Progenitor cell of endocrine pancreas (in vitro differentiated cells): Measurements from ENCODE around the gene GBF1. TPM values are rescaled to one million over a fixed set of nuclear protein-coding genes. Genes with fewer than 3 reads are reported as not detected.
"Not testable (repeated sequence)": the region's sequence is repeated elsewhere in the genome, so short reads cannot be mapped to it uniquely, and the experiment has no call there.

Experiments used
- DNase-seq: peaks from one replicate; pipeline ENCODE4 v3.0.0; 2021; ENCODE audit warnings: low spot score; ENCODE audit not compliant: unreplicated experiment
- H3K27ac Mint-ChIP-seq: 2 replicates; pipeline ENCODE4 v1.8.0; 2021; ENCODE audit warnings: mild to moderate bottlenecking, moderate library complexity, mixed read lengths
- H3K27me3 Mint-ChIP-seq: 2 replicates; pipeline ENCODE4 v1.8.0; 2021; ENCODE audit warnings: mixed read lengths
- H3K36me3 Mint-ChIP-seq: 2 replicates; pipeline ENCODE4 v1.8.0; 2022; ENCODE audit warnings: mixed read lengths; ENCODE audit not compliant: insufficient read depth
- H3K4me1 Mint-ChIP-seq: 2 replicates; pipeline ENCODE4 v1.8.0; 2021; ENCODE audit warnings: low read depth, mixed read lengths
- H3K4me3 Mint-ChIP-seq: 2 replicates; pipeline ENCODE4 v1.8.0; 2021; ENCODE audit warnings: low read depth, mild to moderate bottlenecking, moderate library complexity, mixed read lengths
- H3K9me3 Mint-ChIP-seq: 2 replicates; pipeline ENCODE4 v1.8.0; 2021; ENCODE audit warnings: low read depth, mixed read lengths
- CTCF ChIP-seq: fragments of 200-600 bp; sonication (generic); IDR thresholded peaks from one replicate; pipeline ENCODE4 v1.5.0; 2021; ENCODE audit warnings: antibody characterized with exemption, mild to moderate bottlenecking; ENCODE audit not compliant: unreplicated experiment
- total RNA-seq: library from RNA; stranded (reverse); gene quantifications from 2 replicates; pipeline ENCODE4 v1.2.1, GENCODE V29; 2021

GBF1 gene
- total RNA-seq, 1 donor from 2014 or later, result 54.6 TPM

- H3K27ac Mint-ChIP-seq, result no peak overlapping the region
- H3K36me3 Mint-ChIP-seq, result no peaks in the 10 kb centered on the region
- H3K4me1 Mint-ChIP-seq, result no peaks in the 10 kb centered on the region
- H3K27me3 Mint-ChIP-seq, result peaks cover 3% of the 10 kb centered on the region
- H3K9me3 Mint-ChIP-seq, result peaks cover 3% of the 10 kb centered on the region
- no peak for TF ChIP-seq CTCF
- DNase-seq, result no peak
- no peak overlapping the region for H3K4me3 Mint-ChIP-seq
These were observed 36.9 kb upstream of the GBF1 start for GRCh38 chr10:102208311-102209035.

GRCh38 chr10:102211615-102212299 lies 33.6 kb upstream of the GBF1 start:
- Mint-ChIP-seq H3K4me3 (no peak overlapping the region), H3K9me3 (no peaks in the 10 kb centered on the region), H3K36me3 (no peaks in the 10 kb centered on the region), H3K27me3 (peaks cover 5% of the 10 kb centered on the region), H3K4me1 (no peaks in the 10 kb centered on the region), H3K27ac (no peak overlapping the region)
- TF ChIP-seq CTCF, result no peak
- DNase-seq, result no peak

GRCh38 chr10:102213599-102213998 lies 31.7 kb upstream of the GBF1 start:
- not testable (repeated sequence) for H3K27me3 Mint-ChIP-seq, H3K4me3 Mint-ChIP-seq, H3K27ac Mint-ChIP-seq, DNase-seq, H3K9me3 Mint-ChIP-seq, H3K4me1 Mint-ChIP-seq, H3K36me3 Mint-ChIP-seq

GRCh38 chr10:102219370-102219769 lies 26.0 kb upstream of the GBF1 start:
- Mint-ChIP-seq H3K36me3 (no peaks in the 10 kb centered on the region), H3K4me3 (no peak overlapping the region), H3K27ac (no peak overlapping the region), H3K27me3 (peaks cover 26% of the 10 kb centered on the region), H3K4me1 (peaks cover 2% of the 10 kb centered on the region), H3K9me3 (no peaks in the 10 kb centered on the region)
- no peak for TF ChIP-seq CTCF
- no peak for DNase-seq

- H3K4me3 Mint-ChIP-seq, result no peak overlapping the region
- DNase-seq, result no peak
- peaks cover 2% of the 10 kb centered on the region for H3K4me1 Mint-ChIP-seq
- no peak overlapping the region for H3K27ac Mint-ChIP-seq
- no peak for TF ChIP-seq CTCF
- H3K27me3 Mint-ChIP-seq, result peaks cover 32% of the 10 kb centered on the region
- no peaks in the 10 kb centered on the region for H3K36me3 Mint-ChIP-seq
- H3K9me3 Mint-ChIP-seq, result no peaks in the 10 kb centered on the region
These were observed 24.7 kb upstream of the GBF1 start for GRCh38 chr10:102220612-102221011.

- Mint-ChIP-seq H3K27me3 (peaks cover 51% of the 10 kb centered on the region), H3K4me3 (no peak overlapping the region), H3K36me3 (no peaks in the 10 kb centered on the region), H3K4me1 (peaks cover 2% of the 10 kb centered on the region), H3K27ac (no peak overlapping the region), H3K9me3 (no peaks in the 10 kb centered on the region)
- no peak for TF ChIP-seq CTCF
- no peak for DNase-seq
These were observed 22.5 kb upstream of the GBF1 start for GRCh38 chr10:102222797-102223196.
